Parathyroid adenoma (tissue), 2 donors: Measurements from ENCODE around the gene TMEM260.

Source experiments
- H2AFZ ChIP-seq: fragments of 300-600 bp; sonication (generic); one replicate; pipeline ENCODE4 v1.7.0; 2017; ENCODE audit warnings: antibody characterized with exemption, mild to moderate bottlenecking
- H3K27ac ChIP-seq: fragments of 300-600 bp; sonication (generic); one replicate; pipeline ENCODE4 v1.7.0; 2017
- H3K27me3 ChIP-seq: fragments of 300-600 bp; sonication (generic); one replicate; pipeline ENCODE4 v1.7.0; 2017; ENCODE audit warnings: low read length; ENCODE audit not compliant: control insufficient read depth, insufficient read depth
- H3K36me3 ChIP-seq: fragments of 300-600 bp; sonication (generic); one replicate; pipeline ENCODE4 v1.7.0; 2017; ENCODE audit warnings: low read length; ENCODE audit not compliant: control insufficient read depth, insufficient read depth
- H3K4me1 ChIP-seq: fragments of 300-600 bp; sonication (generic); one replicate; pipeline ENCODE4 v1.7.0; 2017; ENCODE audit warnings: control low read depth
- H3K4me2 ChIP-seq: fragments of 300-600 bp; sonication (generic); one replicate; pipeline ENCODE4 v1.7.0; 2017; ENCODE audit warnings: low read length
- H3K4me3 ChIP-seq: fragments of 300-600 bp; sonication (generic); one replicate; pipeline ENCODE4 v1.7.0; 2017; ENCODE audit warnings: low read depth, low read length
- H3K79me2 ChIP-seq: fragments of 300-600 bp; sonication (generic); one replicate; pipeline ENCODE4 v1.7.0; 2017; ENCODE audit warnings: control low read depth
- H3K9ac ChIP-seq: fragments of 300-600 bp; sonication (generic); one replicate; pipeline ENCODE4 v1.7.0; 2017; ENCODE audit warnings: mild to moderate bottlenecking
- H3K9me3 ChIP-seq: fragments of 300-600 bp; sonication (generic); one replicate; pipeline ENCODE4 v1.7.0; 2017; ENCODE audit warnings: low read length; ENCODE audit not compliant: control insufficient read depth
- TF ChIP-seq, protein P1 (sequence below): fragments of 300-600 bp; sonication (generic); IDR thresholded peaks from one replicate; pipeline ENCODE4 v1.7.0; 2017; ENCODE audit warnings: antibody characterized with exemption, mild to moderate bottlenecking
- donor health status: primary hyperparathyroidism.

Gene TMEM260

GRCh38 chr14:56617084-56617483 lies 37.5 kb downstream of the TMEM260 start:
- Histone ChIP-seq H3K4me1 (no peaks in the 10 kb centered on the region), H3K9ac (no peak overlapping the region), H2AFZ (no peak overlapping the region), H3K36me3 (no peaks in the 10 kb centered on the region), H3K79me2 (no peaks in the 10 kb centered on the region), H3K27ac (no peak overlapping the region), H3K4me2 (no peak overlapping the region), H3K27me3 (no peaks in the 10 kb centered on the region), H3K9me3 (no peaks in the 10 kb centered on the region), H3K4me3 (no peak overlapping the region)
- TF ChIP-seq, protein P1, sequence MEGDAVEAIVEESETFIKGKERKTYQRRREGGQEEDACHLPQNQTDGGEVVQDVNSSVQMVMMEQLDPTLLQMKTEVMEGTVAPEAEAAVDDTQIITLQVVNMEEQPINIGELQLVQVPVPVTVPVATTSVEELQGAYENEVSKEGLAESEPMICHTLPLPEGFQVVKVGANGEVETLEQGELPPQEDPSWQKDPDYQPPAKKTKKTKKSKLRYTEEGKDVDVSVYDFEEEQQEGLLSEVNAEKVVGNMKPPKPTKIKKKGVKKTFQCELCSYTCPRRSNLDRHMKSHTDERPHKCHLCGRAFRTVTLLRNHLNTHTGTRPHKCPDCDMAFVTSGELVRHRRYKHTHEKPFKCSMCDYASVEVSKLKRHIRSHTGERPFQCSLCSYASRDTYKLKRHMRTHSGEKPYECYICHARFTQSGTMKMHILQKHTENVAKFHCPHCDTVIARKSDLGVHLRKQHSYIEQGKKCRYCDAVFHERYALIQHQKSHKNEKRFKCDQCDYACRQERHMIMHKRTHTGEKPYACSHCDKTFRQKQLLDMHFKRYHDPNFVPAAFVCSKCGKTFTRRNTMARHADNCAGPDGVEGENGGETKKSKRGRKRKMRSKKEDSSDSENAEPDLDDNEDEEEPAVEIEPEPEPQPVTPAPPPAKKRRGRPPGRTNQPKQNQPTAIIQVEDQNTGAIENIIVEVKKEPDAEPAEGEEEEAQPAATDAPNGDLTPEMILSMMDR = no peak

DNA sequence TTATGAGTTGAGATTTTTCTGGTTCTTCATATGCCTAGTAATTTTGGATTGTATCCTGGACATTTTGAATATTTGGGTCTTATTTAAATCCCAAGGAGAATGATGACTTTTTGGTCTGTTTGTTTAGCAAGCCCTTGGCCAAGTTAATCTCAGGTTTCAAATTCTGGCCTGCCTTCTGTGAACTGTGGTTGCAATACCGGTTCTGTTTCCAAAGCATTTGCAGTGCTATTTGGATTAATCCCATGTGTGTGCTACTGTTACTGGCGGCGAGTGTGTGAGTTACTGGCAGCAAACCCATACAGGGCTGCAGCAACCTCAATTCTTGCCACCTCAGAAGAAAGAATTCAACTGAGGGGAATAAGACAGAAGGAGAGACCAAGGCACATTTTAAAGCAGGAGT lies 51.1 kb downstream of the TMEM260 start:
- H3K9ac ChIP-seq = no peak overlapping the region
- H3K79me2 ChIP-seq = no peaks in the 10 kb centered on the region
- TF ChIP-seq, protein P1 = no peak
- no peaks in the 10 kb centered on the region for H3K27me3 ChIP-seq
- no peak overlapping the region for H2AFZ ChIP-seq
- no peak overlapping the region for H3K4me2 ChIP-seq
- H3K4me1 ChIP-seq = no peaks in the 10 kb centered on the region
- no peaks in the 10 kb centered on the region for H3K9me3 ChIP-seq
- peaks cover 3% of the 10 kb centered on the region for H3K36me3 ChIP-seq
- no peak overlapping the region for H3K27ac ChIP-seq
- H3K4me3 ChIP-seq = no peak overlapping the region

DNA sequence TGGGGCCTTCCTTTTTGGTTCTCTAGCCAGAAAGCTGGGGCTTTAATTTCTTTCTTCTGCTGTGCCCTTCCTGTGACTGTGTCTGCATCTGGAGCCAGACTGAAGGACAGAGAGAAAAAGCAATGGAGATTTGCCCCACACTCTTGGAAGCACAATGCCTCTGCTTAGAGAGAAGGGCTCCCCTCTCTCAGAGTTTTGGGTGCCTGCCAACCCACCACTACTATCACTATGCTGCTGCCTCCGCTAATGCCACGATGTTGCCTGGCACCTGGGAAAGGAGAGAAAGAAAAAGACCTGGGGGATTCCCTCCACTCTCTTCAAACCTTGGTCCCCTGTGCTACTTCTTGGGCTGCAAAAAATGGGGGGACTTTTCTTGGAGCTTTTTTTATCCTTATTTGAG lies 52.6 kb downstream of the TMEM260 start:
- Histone ChIP-seq H3K36me3 (peaks cover 3% of the 10 kb centered on the region), H3K4me2 (no peak overlapping the region), H3K27me3 (no peaks in the 10 kb centered on the region), H3K9ac (no peak overlapping the region), H3K4me1 (no peaks in the 10 kb centered on the region), H3K4me3 (no peak overlapping the region), H3K27ac (no peak overlapping the region), H2AFZ (no peak overlapping the region), H3K9me3 (no peaks in the 10 kb centered on the region), H3K79me2 (no peaks in the 10 kb centered on the region)
- TF ChIP-seq, protein P1 = no peak

DNA sequence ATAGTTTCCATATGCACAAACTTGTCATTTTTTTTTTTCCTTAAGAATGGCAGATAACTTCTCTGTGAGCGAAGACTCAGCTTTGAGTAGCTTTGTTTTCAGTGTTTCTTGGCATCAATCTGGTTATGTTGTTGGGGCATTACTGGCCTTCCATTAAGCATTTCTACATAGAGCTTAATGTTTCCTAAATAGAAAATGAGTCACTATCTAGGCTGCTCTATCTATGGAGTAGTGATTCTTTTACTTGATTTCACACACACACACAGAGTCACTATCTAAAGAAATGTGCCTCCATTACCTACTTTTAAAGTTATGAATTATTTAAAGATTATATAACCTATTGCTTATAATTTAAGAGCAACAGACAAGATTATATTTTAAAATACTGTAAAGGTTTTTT lies 53.9 kb downstream of the TMEM260 start:
- no peak overlapping the region for H3K27ac ChIP-seq
- H3K27me3 ChIP-seq = no peaks in the 10 kb centered on the region
- no peak overlapping the region for H3K4me3 ChIP-seq
- no peaks in the 10 kb centered on the region for H3K79me2 ChIP-seq
- TF ChIP-seq, protein P1 = no peak
- H2AFZ ChIP-seq = no peak overlapping the region
- no peaks in the 10 kb centered on the region for H3K4me1 ChIP-seq
- H3K4me2 ChIP-seq = no peak overlapping the region
- no peak overlapping the region for H3K9ac ChIP-seq
- no peaks in the 10 kb centered on the region for H3K9me3 ChIP-seq
- peaks cover 3% of the 10 kb centered on the region for H3K36me3 ChIP-seq

DNA sequence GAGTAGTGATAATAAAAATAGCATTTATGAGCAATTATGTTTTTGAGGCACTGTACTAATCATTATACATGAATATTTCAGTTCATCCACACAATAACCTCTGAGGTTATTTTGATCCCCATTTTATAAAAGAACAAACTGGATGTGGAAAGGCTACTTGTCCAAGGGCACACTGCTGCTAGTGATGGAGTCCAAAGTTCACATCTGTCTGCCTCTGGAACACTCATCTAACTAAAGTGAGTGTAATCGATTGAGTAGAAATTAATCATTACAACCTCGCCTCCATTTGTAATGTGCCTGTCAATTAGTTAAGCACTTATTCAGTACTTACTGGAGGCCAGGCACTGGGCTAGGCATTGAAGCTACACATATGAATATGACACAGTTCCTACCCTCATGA lies 55.4 kb downstream of the TMEM260 start:
- no peaks in the 10 kb centered on the region for H3K27me3 ChIP-seq
- no peaks in the 10 kb centered on the region for H3K9me3 ChIP-seq
- no peak overlapping the region for H3K9ac ChIP-seq
- no peak overlapping the region for H2AFZ ChIP-seq
- no peaks in the 10 kb centered on the region for H3K4me1 ChIP-seq
- H3K4me3 ChIP-seq = no peak overlapping the region
- no peak overlapping the region for H3K4me2 ChIP-seq
- TF ChIP-seq, protein P1 = no peak
- peaks cover 1% of the 10 kb centered on the region for H3K36me3 ChIP-seq
- H3K27ac ChIP-seq = no peak overlapping the region
- H3K79me2 ChIP-seq = no peaks in the 10 kb centered on the region
